Measurements from ENCODE around the gene NCOA4.

- TF ChIP-seq SUZ12 (IDR thresholded peaks at IDR 0.05; ENCODE audit: extremely low read depth, insufficient read depth, insufficient read length) (no peak), ZNF274 (IDR thresholded peaks at IDR 0.05; ENCODE audit: low read depth, low read length) (no peak)
Observed at GRCh38 chr10:46019569-46020343, 10.7 kb downstream of the NCOA4 start.

Measured in NT2/D1 (cell line).